ENCODE results near the gene STRIP2.

STRIP2 gene

DNA sequence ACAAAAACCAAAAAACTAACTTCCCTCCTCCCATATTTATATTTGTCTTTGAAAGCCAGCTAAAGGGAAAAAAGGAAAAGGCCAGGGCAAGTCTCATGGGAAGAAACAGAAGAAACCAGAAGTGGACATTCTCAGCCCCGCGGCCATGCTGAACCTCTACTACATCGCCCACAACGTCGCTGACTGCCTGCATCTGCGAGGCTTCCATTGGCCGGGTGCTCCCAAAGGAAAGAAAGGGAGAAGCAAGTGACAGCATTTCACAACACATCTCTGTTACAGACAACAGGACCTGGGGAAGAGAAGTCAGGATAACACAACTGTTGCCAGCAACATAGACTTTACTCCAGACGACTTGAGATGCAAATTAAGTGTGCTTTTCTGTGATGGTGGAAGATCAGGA lies 78.0 kb downstream of the STRIP2 start:
- CTCF ChIA-PET = no interaction called here
- Histone ChIP-seq H3K4me3 (ENCODE audit: low read depth, low read length) (no peak overlapping the region), H3K27ac (ENCODE audit: extremely low read depth, low read depth, low read length) (no peak overlapping the region), H3K9me3 (ENCODE audit: control insufficient read depth, insufficient read depth, low read depth, low read length) (no peaks in the 10 kb centered on the region), H3K36me3 (ENCODE audit: control insufficient read depth in 2 of 2, insufficient read depth in 1 of 2, low read length in 2 of 2) (no peaks in the 10 kb centered on the region), H3K4me1 (ENCODE audit: control insufficient read depth, insufficient read depth, low read length) (no peaks in the 10 kb centered on the region)
- POLR2A ChIA-PET = no interaction called here
- TF ChIP-seq ZNF530 (tag by site-specific recombination; IDR thresholded peaks at IDR 0.05; ENCODE audit: low read depth) (no peak), ZNF335 (tag by site-specific recombination; conservative IDR thresholded peaks at IDR 0.05) (no peak), KLF1 (tag by site-specific recombination; IDR thresholded peaks at IDR 0.05) (no peak), YY1 (tag by site-specific recombination; IDR thresholded peaks at IDR 0.05) (no peak), PRDM1 (tag by site-specific recombination; IDR thresholded peaks at IDR 0.05) (no peak), ZIC2 (tag by site-specific recombination; IDR thresholded peaks at IDR 0.05) (no peak), RBAK (tag by site-specific recombination; IDR thresholded peaks at IDR 0.05) (no peak), GFI1B (tag by site-specific recombination; IDR thresholded peaks at IDR 0.05) (no peak), ZNF677 (tag by site-specific recombination; IDR thresholded peaks at IDR 0.05) (no peak), ZNF2 (tag by site-specific recombination; IDR thresholded peaks at IDR 0.05) (no peak), REPIN1 (tag by site-specific recombination; IDR thresholded peaks at IDR 0.05; ENCODE audit: low read depth) (no peak)
- TF ChIP-seq, protein P1, sequence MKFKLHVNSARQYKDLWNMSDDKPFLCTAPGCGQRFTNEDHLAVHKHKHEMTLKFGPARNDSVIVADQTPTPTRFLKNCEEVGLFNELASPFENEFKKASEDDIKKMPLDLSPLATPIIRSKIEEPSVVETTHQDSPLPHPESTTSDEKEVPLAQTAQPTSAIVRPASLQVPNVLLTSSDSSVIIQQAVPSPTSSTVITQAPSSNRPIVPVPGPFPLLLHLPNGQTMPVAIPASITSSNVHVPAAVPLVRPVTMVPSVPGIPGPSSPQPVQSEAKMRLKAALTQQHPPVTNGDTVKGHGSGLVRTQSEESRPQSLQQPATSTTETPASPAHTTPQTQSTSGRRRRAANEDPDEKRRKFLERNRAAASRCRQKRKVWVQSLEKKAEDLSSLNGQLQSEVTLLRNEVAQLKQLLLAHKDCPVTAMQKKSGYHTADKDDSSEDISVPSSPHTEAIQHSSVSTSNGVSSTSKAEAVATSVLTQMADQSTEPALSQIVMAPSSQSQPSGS (tag by site-specific recombination; IDR thresholded peaks at IDR 0.05; ENCODE audit: low read depth) = no peak

DNA sequence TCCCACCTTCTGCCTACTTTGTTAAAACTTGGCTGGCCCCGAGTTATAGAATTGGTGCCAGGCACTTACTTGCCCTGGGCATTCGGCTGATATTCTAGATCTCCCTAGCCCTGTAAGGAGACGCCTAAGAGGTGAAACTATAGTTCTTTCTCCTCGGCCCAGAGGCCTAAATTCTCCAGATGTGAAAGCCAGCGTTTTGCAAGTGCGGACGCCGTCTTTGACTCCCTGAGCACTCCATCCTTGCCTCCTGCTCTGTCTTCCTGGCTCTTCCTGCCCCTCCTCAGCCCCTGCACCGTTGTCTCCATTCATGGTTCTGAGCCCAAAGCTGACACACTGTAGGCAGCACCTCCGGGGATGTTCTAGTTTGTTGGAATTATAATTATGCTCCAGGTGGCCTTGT lies 79.3 kb downstream of the STRIP2 start:
- H3K4me1 ChIP-seq (ENCODE audit: control insufficient read depth, insufficient read depth, low read length) = no peaks in the 10 kb centered on the region
- no peak overlapping the region for H3K27ac ChIP-seq (ENCODE audit: extremely low read depth, low read depth, low read length)
- no peak overlapping the region for H3K4me3 ChIP-seq (ENCODE audit: low read depth, low read length)
- no peaks in the 10 kb centered on the region for H3K9me3 ChIP-seq (ENCODE audit: control insufficient read depth, insufficient read depth, low read depth, low read length)
- CTCF ChIA-PET = no interaction called here
- POLR2A ChIA-PET = no interaction called here
- TF ChIP-seq GFI1B (tag by site-specific recombination; IDR thresholded peaks at IDR 0.05) (no peak), ZNF266 (tag by site-specific recombination; IDR thresholded peaks at IDR 0.05; ENCODE audit: low read depth) (no peak), ZNF48 (tag by site-specific recombination; IDR thresholded peaks at IDR 0.05) (no peak), OVOL3 (tag by site-specific recombination; IDR thresholded peaks at IDR 0.05) (no peak), ZNF629 (tag by site-specific recombination; IDR thresholded peaks at IDR 0.05) (no peak), ZSCAN16 (tag by site-specific recombination; IDR thresholded peaks at IDR 0.05) (no peak), ZNF623 (tag by site-specific recombination; IDR thresholded peaks at IDR 0.05) (no peak)
- TF ChIP-seq, protein P2, sequence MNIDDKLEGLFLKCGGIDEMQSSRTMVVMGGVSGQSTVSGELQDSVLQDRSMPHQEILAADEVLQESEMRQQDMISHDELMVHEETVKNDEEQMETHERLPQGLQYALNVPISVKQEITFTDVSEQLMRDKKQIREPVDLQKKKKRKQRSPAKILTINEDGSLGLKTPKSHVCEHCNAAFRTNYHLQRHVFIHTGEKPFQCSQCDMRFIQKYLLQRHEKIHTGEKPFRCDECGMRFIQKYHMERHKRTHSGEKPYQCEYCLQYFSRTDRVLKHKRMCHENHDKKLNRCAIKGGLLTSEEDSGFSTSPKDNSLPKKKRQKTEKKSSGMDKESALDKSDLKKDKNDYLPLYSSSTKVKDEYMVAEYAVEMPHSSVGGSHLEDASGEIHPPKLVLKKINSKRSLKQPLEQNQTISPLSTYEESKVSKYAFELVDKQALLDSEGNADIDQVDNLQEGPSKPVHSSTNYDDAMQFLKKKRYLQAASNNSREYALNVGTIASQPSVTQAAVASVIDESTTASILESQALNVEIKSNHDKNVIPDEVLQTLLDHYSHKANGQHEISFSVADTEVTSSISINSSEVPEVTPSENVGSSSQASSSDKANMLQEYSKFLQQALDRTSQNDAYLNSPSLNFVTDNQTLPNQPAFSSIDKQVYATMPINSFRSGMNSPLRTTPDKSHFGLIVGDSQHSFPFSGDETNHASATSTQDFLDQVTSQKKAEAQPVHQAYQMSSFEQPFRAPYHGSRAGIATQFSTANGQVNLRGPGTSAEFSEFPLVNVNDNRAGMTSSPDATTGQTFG (tag by site-specific recombination; IDR thresholded peaks at IDR 0.05; ENCODE audit: borderline replicate concordance) = no peak
- TF ChIP-seq, protein P3, sequence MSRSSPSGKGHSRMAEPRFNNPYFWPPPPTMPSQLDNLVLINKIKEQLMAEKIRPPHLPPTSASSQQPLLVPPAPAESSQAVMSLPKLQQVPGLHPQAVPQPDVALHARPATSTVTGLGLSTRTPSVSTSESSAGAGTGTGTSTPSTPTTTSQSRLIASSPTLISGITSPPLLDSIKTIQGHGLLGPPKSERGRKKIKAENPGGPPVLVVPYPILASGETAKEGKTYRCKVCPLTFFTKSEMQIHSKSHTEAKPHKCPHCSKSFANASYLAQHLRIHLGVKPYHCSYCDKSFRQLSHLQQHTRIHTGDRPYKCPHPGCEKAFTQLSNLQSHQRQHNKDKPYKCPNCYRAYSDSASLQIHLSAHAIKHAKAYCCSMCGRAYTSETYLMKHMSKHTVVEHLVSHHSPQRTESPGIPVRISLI (tag by site-specific recombination; IDR thresholded peaks at IDR 0.05) = no peak
- TF ChIP-seq, protein P4, sequence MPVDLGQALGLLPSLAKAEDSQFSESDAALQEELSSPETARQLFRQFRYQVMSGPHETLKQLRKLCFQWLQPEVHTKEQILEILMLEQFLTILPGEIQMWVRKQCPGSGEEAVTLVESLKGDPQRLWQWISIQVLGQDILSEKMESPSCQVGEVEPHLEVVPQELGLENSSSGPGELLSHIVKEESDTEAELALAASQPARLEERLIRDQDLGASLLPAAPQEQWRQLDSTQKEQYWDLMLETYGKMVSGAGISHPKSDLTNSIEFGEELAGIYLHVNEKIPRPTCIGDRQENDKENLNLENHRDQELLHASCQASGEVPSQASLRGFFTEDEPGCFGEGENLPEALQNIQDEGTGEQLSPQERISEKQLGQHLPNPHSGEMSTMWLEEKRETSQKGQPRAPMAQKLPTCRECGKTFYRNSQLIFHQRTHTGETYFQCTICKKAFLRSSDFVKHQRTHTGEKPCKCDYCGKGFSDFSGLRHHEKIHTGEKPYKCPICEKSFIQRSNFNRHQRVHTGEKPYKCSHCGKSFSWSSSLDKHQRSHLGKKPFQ (tag by site-specific recombination; IDR thresholded peaks at IDR 0.05) = no peak
- no peaks in the 10 kb centered on the region for H3K36me3 ChIP-seq (ENCODE audit: control insufficient read depth in 2 of 2, insufficient read depth in 1 of 2, low read length in 2 of 2)

Measured in HEK293 (cell line).